Measurements from ENCODE around the gene PECR. TPM values are rescaled to one million over a fixed set of nuclear protein-coding genes. Genes with fewer than 3 reads are reported as not detected.
A peak's percentile ranks its signal among the peaks of the same experiment; 100 is the strongest.

Gene PECR
- total and polyA plus RNA-seq, 10 of the 15 experiments (the other 5 are each of a cell fraction or from before 2014, with no cell fraction given), result 7.6 to 37.4 (median 25.7) TPM

- SMC1A ChIA-PET (ENCODE audit: uncharacterized antibody, unreplicated experiment), result interaction anchor here (0.6 to 6.2 kb wide), 33 partner anchors 9 to 264 kb away, joined by 3 to 64 read pairs (median 8); partner anchors contain the start of genes PECR, TMEM169 and XRCC5
- Histone ChIP-seq H3K36me3 (ENCODE audit: control insufficient read depth in 2 of 2, insufficient read depth in 2 of 2, low read length in 1 of 2) (no peaks in the 10 kb centered on the region), H3K27ac (ENCODE audit: control insufficient read depth, insufficient read depth) (peak overlapping the region; percentile 83), H3K27me3 (replicated peaks in 1 of 2; ENCODE audit: control insufficient read depth in 2 of 2, insufficient read depth in 2 of 2, low read length in 1 of 2) (no peaks in the 10 kb centered on the region), H3K9me3 (replicated peaks; ENCODE audit: control insufficient read depth, insufficient read depth, low read length) (no peaks in the 10 kb centered on the region), H3K4me2 (ENCODE audit: control insufficient read depth, insufficient read depth) (peak overlapping the region; percentile 60), H3K4me1 (ENCODE audit: control insufficient read depth, insufficient read depth, low read length) (peaks cover 32% of the 10 kb centered on the region), H4K20me1 (ENCODE audit: control insufficient read depth, insufficient read depth) (no peaks in the 10 kb centered on the region), H3K79me2 (ENCODE audit: control insufficient read depth, insufficient read depth, low read length) (no peaks in the 10 kb centered on the region; the same call in none of the 2 replicates), H3K9ac (ENCODE audit: control insufficient read depth, insufficient read depth, low read length) (peak overlapping the region; percentile 9; the same call in 1 of the 2 replicates), H2AFZ (ENCODE audit: control insufficient read depth, low read depth, low read length) (peak overlapping the region; percentile 37; the same call in 1 of the 2 replicates), H3K4me3 (no peak overlapping the region)
- WGBS (ENCODE audit: insufficient coverage, insufficient replicate concordance, low lambda C conversion rate, missing lambda C conversion rate), result 58% methylated on average over 3 of the region's 3 CpGs
- no TSS peak for BruUV-seq (replicated peaks)
- ATAC-seq (peak; percentile 57), FAIRE-seq (no peak), DNase-seq (ENCODE audit: low read depth, low spot score) (peak; percentile 60)
- CTCF ChIA-PET, result interaction anchor here (0.7 to 7.7 kb wide), 32 partner anchors 8 to 634 kb away, joined by 3 to 105 read pairs (median 5); partner anchors contain the start of genes MREG, PECR, TMEM169 and XRCC5
- RAD21 ChIA-PET (ENCODE audit: unreplicated experiment), result interaction anchor here (0.8 to 6.0 kb wide), 27 partner anchors 10 to 162 kb away, joined by 3 to 45 read pairs (median 5); partner anchors contain the start of genes MREG and XRCC5
- in situ Hi-C loops (cut with MboI), result no loop called here
- intact Hi-C loops (cut with micrococcal nuclease; ENCODE audit: unreplicated experiment), result loop anchor here (1.0 to 10.0 kb wide), 4 partner anchors 80 to 631 kb away; partner anchors contain the start of gene RPL37A
- POLR2A ChIA-PET, result interaction anchor here (1.4 to 4.4 kb wide), 7 partner anchors 11 to 79 kb away, joined by 3 to 25 read pairs (median 8); partner anchors contain the start of genes PECR, TMEM169 and XRCC5
- TF ChIP-seq ZNF207 (IDR thresholded peaks at IDR 0.05; ENCODE audit: borderline replicate concordance), result no peak
- TF ChIP-seq ZNF622 (IDR thresholded peaks at IDR 0.05), result no peak
- TF ChIP-seq NFIC (IDR thresholded peaks at IDR 0.05; ENCODE audit: low read depth, low read length), result 0 out of 2 replicates have a peak, but pooled peaks have one; percentile 52
- TF ChIP-seq, protein P1, sequence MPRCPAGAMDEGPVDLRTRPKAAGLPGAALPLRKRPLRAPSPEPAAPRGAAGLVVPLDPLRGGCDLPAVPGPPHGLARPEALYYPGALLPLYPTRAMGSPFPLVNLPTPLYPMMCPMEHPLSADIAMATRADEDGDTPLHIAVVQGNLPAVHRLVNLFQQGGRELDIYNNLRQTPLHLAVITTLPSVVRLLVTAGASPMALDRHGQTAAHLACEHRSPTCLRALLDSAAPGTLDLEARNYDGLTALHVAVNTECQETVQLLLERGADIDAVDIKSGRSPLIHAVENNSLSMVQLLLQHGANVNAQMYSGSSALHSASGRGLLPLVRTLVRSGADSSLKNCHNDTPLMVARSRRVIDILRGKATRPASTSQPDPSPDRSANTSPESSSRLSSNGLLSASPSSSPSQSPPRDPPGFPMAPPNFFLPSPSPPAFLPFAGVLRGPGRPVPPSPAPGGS (IDR thresholded peaks at IDR 0.05; ENCODE audit: borderline replicate concordance, insufficient read depth, low read depth, low read length, poor library complexity, severe bottlenecking), result no peak
- TF ChIP-seq CHD4 (IDR thresholded peaks at IDR 0.05), result no peak
- no peak for TF ChIP-seq CBX3 (IDR thresholded peaks at IDR 0.05; ENCODE audit: borderline replicate concordance, low read depth)
- TF ChIP-seq ZBTB40 (IDR thresholded peaks at IDR 0.05; ENCODE audit: borderline replicate concordance), result no peak
- TF ChIP-seq SP1 (IDR thresholded peaks at IDR 0.05; ENCODE audit: low read depth, low read length), result no peak
- TF ChIP-seq ZNF687 (IDR thresholded peaks at IDR 0.05), result no peak
- 0 out of 2 replicates have a peak, but pooled peaks have one; percentile 31 for TF ChIP-seq FOXM1 (IDR thresholded peaks at IDR 0.05; ENCODE audit: low read depth, low read length)
- TF ChIP-seq EED (IDR thresholded peaks at IDR 0.05; ENCODE audit: low read depth), result no peak; the same call in 1 of the 2 replicates
Observed at GRCh38 chr2:216033403-216033802, 48.2 kb downstream of the PECR start.

Measured in GM12878 (cell line).